ENCODE data around the gene TGM1. TPM values are rescaled to one million over a fixed set of nuclear protein-coding genes. Genes with fewer than 3 reads are reported as not detected.
"Not testable (repeated sequence)": the region's sequence is repeated elsewhere in the genome, so short reads cannot be mapped to it uniquely, and the experiment has no call there.

The TGM1 gene
- polyA plus RNA-seq, 1 of the 3 experiments (the other 2 are of a cell fraction): 2.7 TPM

DNA sequence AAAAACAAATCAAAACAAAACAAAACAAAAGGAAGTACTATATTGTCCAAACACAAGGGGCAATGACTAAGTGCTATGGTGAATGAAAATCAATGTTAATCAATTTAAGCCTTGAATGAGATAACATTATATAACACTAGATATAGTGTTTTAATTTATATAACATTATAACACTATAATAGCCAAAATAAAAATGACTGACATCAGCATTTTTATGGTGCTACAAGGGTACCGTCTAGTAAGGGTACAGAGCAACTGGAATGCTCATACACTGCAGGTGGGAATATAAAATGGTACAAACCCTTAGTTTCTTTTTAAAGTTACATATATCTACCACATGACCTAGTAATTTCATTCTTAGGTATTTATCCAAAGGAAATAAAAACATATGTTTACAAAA, 36.5 kb downstream of the TGM1 start:
- no peak overlapping the region for H3K4me3 ChIP-seq (ENCODE audit: low read depth in 2 of 2, low read length in 1 of 2)
- TF ChIP-seq TEAD4 (IDR thresholded peaks at IDR 0.05; ENCODE audit: borderline replicate concordance, insufficient read depth) (no peak), YY1 (IDR thresholded peaks at IDR 0.05; ENCODE audit: low read depth) (no peak), FOXJ3 (CRISPR knock-in tag; IDR thresholded peaks at IDR 0.05) (no peak), FOXM1 (IDR thresholded peaks at IDR 0.05; ENCODE audit: low read depth) (no peak), FOSL2 (IDR thresholded peaks at IDR 0.05; ENCODE audit: borderline replicate concordance, low read depth) (no peak), GATA2 (CRISPR knock-in tag; IDR thresholded peaks at IDR 0.05) (no peak), GABPA (IDR thresholded peaks at IDR 0.05; ENCODE audit: low read depth) (no peak), MXI1 (IDR thresholded peaks at IDR 0.05; ENCODE audit: low read depth, low read length) (no peak), SIN3A (IDR thresholded peaks at IDR 0.05; ENCODE audit: borderline replicate concordance, low read depth, low read length) (no peak), EZH2phosphoT487 (IDR thresholded peaks at IDR 0.05; ENCODE audit: borderline replicate concordance, low read depth) (no peak), EP300 (IDR thresholded peaks at IDR 0.05; ENCODE audit: borderline replicate concordance in 1 of 2, low read depth in 1 of 2, low read length in 1 of 2) (no peak)
- TF ChIP-seq, protein P1, sequence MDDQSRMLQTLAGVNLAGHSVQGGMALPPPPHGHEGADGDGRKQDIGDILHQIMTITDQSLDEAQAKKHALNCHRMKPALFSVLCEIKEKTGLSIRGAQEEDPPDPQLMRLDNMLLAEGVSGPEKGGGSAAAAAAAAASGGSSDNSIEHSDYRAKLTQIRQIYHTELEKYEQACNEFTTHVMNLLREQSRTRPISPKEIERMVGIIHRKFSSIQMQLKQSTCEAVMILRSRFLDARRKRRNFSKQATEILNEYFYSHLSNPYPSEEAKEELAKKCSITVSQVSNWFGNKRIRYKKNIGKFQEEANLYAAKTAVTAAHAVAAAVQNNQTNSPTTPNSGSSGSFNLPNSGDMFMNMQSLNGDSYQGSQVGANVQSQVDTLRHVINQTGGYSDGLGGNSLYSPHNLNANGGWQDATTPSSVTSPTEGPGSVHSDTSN (IDR thresholded peaks at IDR 0.05): no peak
- TF ChIP-seq, protein P2, sequence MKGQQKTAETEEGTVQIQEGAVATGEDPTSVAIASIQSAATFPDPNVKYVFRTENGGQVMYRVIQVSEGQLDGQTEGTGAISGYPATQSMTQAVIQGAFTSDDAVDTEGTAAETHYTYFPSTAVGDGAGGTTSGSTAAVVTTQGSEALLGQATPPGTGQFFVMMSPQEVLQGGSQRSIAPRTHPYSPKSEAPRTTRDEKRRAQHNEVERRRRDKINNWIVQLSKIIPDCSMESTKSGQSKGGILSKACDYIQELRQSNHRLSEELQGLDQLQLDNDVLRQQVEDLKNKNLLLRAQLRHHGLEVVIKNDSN (IDR thresholded peaks at IDR 0.05; ENCODE audit: borderline replicate concordance, low read depth): no peak
- H3K9me3 ChIP-seq: no peaks in the 10 kb centered on the region
- H2AFZ ChIP-seq (ENCODE audit: low read depth): no peak overlapping the region
- H3K4me2 ChIP-seq: no peak overlapping the region
- CTCF ChIA-PET: interaction anchor here (2.1 kb wide), 1 partner anchor 10 kb away, joined by 11 read pairs; the partner anchor contains the start of gene MDP1
- 94% methylated on average over 1 of the region's 1 CpG for WGBS (ENCODE audit: low lambda C conversion rate)
- H3K27ac ChIP-seq (ENCODE audit: low read depth in 2 of 2, low read length in 1 of 2): no peak overlapping the region
- peaks cover 100% of the 10 kb centered on the region for H3K79me2 ChIP-seq (ENCODE audit: insufficient read depth)
- H4K20me1 ChIP-seq (ENCODE audit: insufficient read depth): peaks cover 13% of the 10 kb centered on the region
- DNase-seq: no peak
- no peak overlapping the region for H3K9ac ChIP-seq
- peaks cover 7 to 24% of the 10 kb centered on the region in 2 experiments; a peak in 3 of 4 replicates for H3K4me1 ChIP-seq (ENCODE audit: control insufficient read depth in 1 of 2, insufficient read depth in 2 of 2, low read depth in 1 of 2, low read length in 1 of 2)
- H3K9me2 ChIP-seq: no peaks in the 10 kb centered on the region
- POLR2A ChIA-PET: no interaction called here
- peaks cover 27% of the 10 kb centered on the region for H3F3A ChIP-seq (replicated peaks; ENCODE audit: insufficient read depth)
- H3K36me3 ChIP-seq (replicated peaks in 1 of 2; ENCODE audit: control insufficient read depth in 1 of 2, insufficient read depth in 2 of 2, low read length in 1 of 2): peaks cover 6 to 22% of the 10 kb centered on the region in 2 experiments
- no peaks in the 10 kb centered on the region for H3K27me3 ChIP-seq (ENCODE audit: insufficient read depth)

DNA sequence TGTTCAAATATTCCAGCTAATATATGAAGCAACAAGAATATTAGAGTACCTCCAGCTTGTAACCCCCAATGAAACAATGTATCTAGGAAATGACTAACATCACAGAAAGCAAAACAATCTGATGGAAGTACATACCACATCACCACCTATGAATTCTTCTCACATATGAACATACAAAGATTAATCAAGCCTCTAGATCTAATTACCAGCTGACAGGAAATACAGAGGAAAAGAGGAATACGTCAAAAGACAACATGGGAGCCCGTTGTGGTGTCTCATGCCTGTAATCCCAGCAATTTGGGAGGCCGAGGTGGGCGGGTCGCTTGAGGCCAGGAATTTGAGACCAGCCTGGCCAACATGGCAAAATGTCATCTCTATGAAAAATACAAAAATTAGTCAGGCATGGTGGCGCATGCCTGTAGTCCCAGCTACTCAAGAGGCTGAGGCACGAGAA, 38.3 kb downstream of the TGM1 start:
- Histone ChIP-seq H2AFZ (ENCODE audit: low read depth) (no peak overlapping the region), H3K36me3 (replicated peaks in 1 of 2; ENCODE audit: control insufficient read depth in 1 of 2, insufficient read depth in 2 of 2, low read length in 1 of 2) (peaks cover 6 to 22% of the 10 kb centered on the region in 2 experiments), H3K9me2 (no peaks in the 10 kb centered on the region), H3K4me2 (peak overlapping the region; percentile 20; the same call in 1 of the 2 replicates), H3K79me2 (ENCODE audit: insufficient read depth) (peaks cover 100% of the 10 kb centered on the region), H3K9me3 (no peaks in the 10 kb centered on the region), H4K20me1 (ENCODE audit: insufficient read depth) (peaks cover 12% of the 10 kb centered on the region), H3F3A (replicated peaks; ENCODE audit: insufficient read depth) (peaks cover 27% of the 10 kb centered on the region), H3K9ac (peak overlapping the region; percentile 2; the same call in 1 of the 2 replicates), H3K4me3 (ENCODE audit: low read depth in 2 of 2, low read length in 1 of 2) (no peak overlapping the region), H3K27me3 (ENCODE audit: insufficient read depth) (no peaks in the 10 kb centered on the region), H3K4me1 (ENCODE audit: control insufficient read depth in 1 of 2, insufficient read depth in 2 of 2, low read depth in 1 of 2, low read length in 1 of 2) (peaks cover 0 to 19% of the 10 kb centered on the region in 2 experiments; a peak in 2 of 4 replicates), H3K27ac (ENCODE audit: low read depth in 2 of 2, low read length in 1 of 2) (peak overlapping the region in 1 of 2 experiments; percentile 59; a peak in 2 of 4 replicates)
- no peak for DNase-seq
- ChIA-PET CTCF (interaction anchor here (1.0 to 1.9 kb wide), 4 partner anchors 9 to 141 kb away, joined by 4 to 6 read pairs (median 4); partner anchors contain the start of genes CIDEB and MDP1), POLR2A (no interaction called here)
- TF ChIP-seq, protein P3, sequence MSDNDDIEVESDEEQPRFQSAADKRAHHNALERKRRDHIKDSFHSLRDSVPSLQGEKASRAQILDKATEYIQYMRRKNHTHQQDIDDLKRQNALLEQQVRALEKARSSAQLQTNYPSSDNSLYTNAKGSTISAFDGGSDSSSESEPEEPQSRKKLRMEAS (IDR thresholded peaks at IDR 0.05; ENCODE audit: low read depth): no peak
- TF ChIP-seq JUND (IDR thresholded peaks at IDR 0.05): peak; percentile 33; the same call in 1 of the 2 replicates
- 0 out of 2 replicates have a peak, but pooled peaks have one; percentile 22 for TF ChIP-seq NFIC (IDR thresholded peaks at IDR 0.05; ENCODE audit: borderline replicate concordance)
- TF ChIP-seq ELF1 (IDR thresholded peaks at IDR 0.05): no peak
- no peak for TF ChIP-seq NRF1 (IDR thresholded peaks at IDR 0.05; ENCODE audit: low read depth, low read length)
- no peak for TF ChIP-seq YY1 (IDR thresholded peaks at IDR 0.05; ENCODE audit: low read depth)
- TF ChIP-seq RXRA (IDR thresholded peaks at IDR 0.05; ENCODE audit: borderline replicate concordance, low read depth): no peak
- peak; percentile 30; the same call in 1 of the 2 replicates for TF ChIP-seq FOSL2 (IDR thresholded peaks at IDR 0.05; ENCODE audit: borderline replicate concordance, low read depth)
- no peak for TF ChIP-seq MXI1 (IDR thresholded peaks at IDR 0.05; ENCODE audit: low read depth, low read length)
- TF ChIP-seq TCF12 (IDR thresholded peaks at IDR 0.05): 0 out of 2 replicates have a peak, but pooled peaks have one; percentile 5
- TF ChIP-seq TEAD4 (IDR thresholded peaks at IDR 0.05; ENCODE audit: borderline replicate concordance, insufficient read depth): no peak
- 70% methylated on average over 7 of the region's 7 CpGs for WGBS (ENCODE audit: low lambda C conversion rate)

DNA sequence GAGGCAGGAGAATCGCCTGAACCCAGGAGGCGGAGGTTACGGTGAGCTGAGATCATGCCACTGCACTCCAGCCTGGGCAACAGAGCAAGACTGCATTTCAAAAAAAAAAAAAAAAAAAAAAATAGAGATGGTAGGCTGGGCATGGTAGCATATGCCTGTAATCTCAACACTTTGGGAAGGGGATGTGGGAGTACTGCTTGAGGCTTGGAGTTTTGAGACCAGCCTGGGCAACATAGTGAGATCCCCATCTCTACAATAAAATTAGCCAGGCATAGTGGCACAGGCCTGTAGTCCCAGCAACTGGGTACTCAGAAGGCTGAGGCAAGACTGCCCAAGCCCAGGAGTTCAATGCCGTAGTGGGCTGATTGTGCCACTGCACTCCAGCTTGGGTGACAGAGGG, 40.0 kb downstream of the TGM1 start:
- H2AFZ ChIP-seq (ENCODE audit: low read depth); H3K9ac ChIP-seq; H3K9me2 ChIP-seq; H3K4me2 ChIP-seq; H3K27ac ChIP-seq (ENCODE audit: low read depth in 2 of 2, low read length in 1 of 2); H3K4me3 ChIP-seq (ENCODE audit: low read depth in 2 of 2, low read length in 1 of 2); DNase-seq; H3K9me3 ChIP-seq; H3K27me3 ChIP-seq (ENCODE audit: insufficient read depth): not testable (repeated sequence)
- peaks cover 0 to 19% of the 10 kb centered on the region in 2 experiments; a peak in 2 of 4 replicates for H3K4me1 ChIP-seq (ENCODE audit: control insufficient read depth in 1 of 2, insufficient read depth in 2 of 2, low read depth in 1 of 2, low read length in 1 of 2)
- H3F3A ChIP-seq (replicated peaks; ENCODE audit: insufficient read depth): peaks cover 27% of the 10 kb centered on the region
- 95% methylated on average over 4 of the region's 4 CpGs for WGBS (ENCODE audit: low lambda C conversion rate)
- ChIA-PET CTCF (interaction anchor here (1.1 to 1.6 kb wide), 3 partner anchors 16 to 143 kb away, joined by 4 to 6 read pairs (median 4); partner anchors contain the start of gene TINF2), POLR2A (interaction anchor here (0.7 kb wide), 1 partner anchor 129 kb away, joined by 7 read pairs; no protein-coding TSS in a partner anchor)
- H3K36me3 ChIP-seq (replicated peaks in 1 of 2; ENCODE audit: control insufficient read depth in 1 of 2, insufficient read depth in 2 of 2, low read length in 1 of 2): peaks cover 8 to 25% of the 10 kb centered on the region in 2 experiments
- peaks cover 13% of the 10 kb centered on the region; the same call in 1 of the 2 replicates for H4K20me1 ChIP-seq (ENCODE audit: insufficient read depth)
- H3K79me2 ChIP-seq (ENCODE audit: insufficient read depth): peaks cover 99% of the 10 kb centered on the region

All from SK-N-SH (cell line).